Panc1 (cell line): ENCODE data around the gene KRTAP4-12. TPM values are rescaled to one million over a fixed set of nuclear protein-coding genes. Genes with fewer than 3 reads are reported as not detected.

Experiments
- ATAC-seq: fragments of 200-7000 bp; cut with Tn5 transposase; 2 replicates; pipeline ENCODE4 v1.9.1; 2020; ENCODE audit warnings: mild to moderate bottlenecking, moderate library complexity
- BruUV-seq: library from RNA; stranded (reverse); fragments of 400-500 nt; replicated peaks from 2 replicates; lab custom pipeline; 2021; lab: Mats Ljungman, UMichigan
- CTCF ChIA-PET: fragments of 300-600 bp; sonication (Branson Sonifier 250); formaldehyde crosslinking; loops from one replicate; lab custom pipeline; 2022; ENCODE audit warnings: antibody characterized with exemption; lab: Charles Lee
- POLR2A ChIA-PET: fragments of 300-600 bp; sonication (Branson Sonifier 250); formaldehyde crosslinking; loops from one replicate; lab custom pipeline; 2022; ENCODE audit warnings: antibody characterized with exemption; lab: Charles Lee
- DNase-seq: peaks from one replicate; pipeline ENCODE4 v3.0.0-alpha.2; 2010; ENCODE audit warnings: low read depth, low spot score
- H3K27ac ChIP-seq: 2 replicates; pipeline ENCODE4 v1.5.1; 2011; ENCODE audit warnings: mild to moderate bottlenecking, low read length, inconsistent platforms
- H3K27me3 ChIP-seq: fragments of 200-500 bp; sonication (Bioruptor generic); 2 replicates; pipeline ENCODE4 v1.6.0; 2014; ENCODE audit warnings: low read length, inconsistent platforms; ENCODE audit not compliant: control insufficient read depth, insufficient read depth
- H3K36me3 ChIP-seq: fragments of 200-500 bp; sonication (Bioruptor generic); 2 replicates; pipeline ENCODE4 v1.5.1; 2014; ENCODE audit warnings: inconsistent platforms, mild to moderate bottlenecking, low read length, moderate library complexity; ENCODE audit not compliant: control insufficient read depth, insufficient read depth
- H3K4me1 ChIP-seq: 2 replicates; pipeline ENCODE4 v1.5.1; 2011; ENCODE audit warnings: inconsistent platforms, mild to moderate bottlenecking, low read length, moderate library complexity; ENCODE audit not compliant: control insufficient read depth, insufficient read depth
- H3K4me3 ChIP-seq, 2 experiments: 2 replicates each; pipeline ENCODE4 v1.5.1; 2011 to 2012; ENCODE audit warnings: low read depth in 2 of 2, low read length in 2 of 2, mild to moderate bottlenecking in 2 of 2, inconsistent platforms in 1 of 2, moderate library complexity in 1 of 2
- H3K9me3 ChIP-seq: fragments of 200-500 bp; sonication (Bioruptor generic); 2 replicates; pipeline ENCODE4 v1.5.1; 2014; ENCODE audit warnings: low read depth, mild to moderate bottlenecking, inconsistent platforms, low read length, moderate library complexity; ENCODE audit not compliant: control insufficient read depth, insufficient read depth
- POLR2AphosphoS5 ChIP-seq: IDR thresholded peaks from 2 replicates; pipeline ENCODE4 v1.6.1; 2012; ENCODE audit warnings: mild to moderate bottlenecking, low read depth, low read length, moderate library complexity
- SIN3A ChIP-seq: IDR thresholded peaks from 2 replicates; pipeline ENCODE4 v1.6.1; 2012; ENCODE audit warnings: low read depth, mild to moderate bottlenecking, low read length, moderate library complexity, borderline replicate concordance; ENCODE audit not compliant: insufficient read depth
- TCF7L2 ChIP-seq: IDR thresholded peaks from 2 replicates; pipeline ENCODE4 v1.6.1; 2011; ENCODE audit warnings: mild to moderate bottlenecking, low read depth, low read length, inconsistent platforms
- in situ Hi-C: cut with HindIII; loops from 2 replicates; pipeline ENCODE4 v1.10.0; 2016; ENCODE audit warnings: low sequenced_read_pairs, low pct_unique_long_range_greater_than_20kb
- intact Hi-C: fragments of 100-400 bp; cut with micrococcal nuclease; formaldehyde crosslinking; loops from one replicate; pipeline ENCODE4 v1.10.0; 2022; ENCODE audit not compliant: unreplicated experiment
- total RNA-seq: library from RNA; stranded (reverse); gene quantifications from one replicate; pipeline ENCODE4 v1.2.1, GENCODE V29; 2021; ENCODE audit not compliant: unreplicated experiment
- TF ChIP-seq, protein P1 (sequence below): fragments of 450-650 bp; IDR thresholded peaks from 2 replicates; pipeline ENCODE4 v1.5.1; 2017; ENCODE audit warnings: mild to moderate bottlenecking
- TF ChIP-seq, protein P2 (sequence below), 2 experiments: IDR thresholded peaks; 2 replicates each; pipeline ENCODE4 v1.6.1; 2011 to 2012; ENCODE audit warnings: low read depth in 2 of 2, control low read depth in 1 of 2, low read length in 1 of 2, mild to moderate bottlenecking in 1 of 2, moderate library complexity in 1 of 2; ENCODE audit not compliant: insufficient read depth in 1 of 2

Gene KRTAP4-12
- total RNA-seq, 1 experiment from 2014 or later, result not detected

DNA sequence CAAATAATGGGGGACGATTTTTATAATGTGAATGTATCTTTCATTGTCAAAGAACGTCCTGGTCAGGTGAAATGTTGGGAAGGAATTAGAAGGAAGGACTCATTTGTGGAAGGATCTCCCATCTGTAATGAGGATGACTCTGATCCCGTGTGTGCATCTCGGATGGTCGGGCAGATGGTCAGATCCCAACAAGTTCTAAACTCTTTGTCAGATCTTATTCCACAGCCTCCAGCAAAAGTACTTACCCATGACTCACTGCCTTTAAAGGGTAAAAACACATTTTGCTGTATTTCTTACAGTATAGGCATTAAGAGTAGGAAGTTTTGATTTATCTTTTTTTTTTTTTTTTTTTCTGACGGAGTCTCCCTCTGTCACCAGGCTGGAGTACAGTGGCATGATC, 25.5 kb downstream of the KRTAP4-12 start:
- H3K4me1 ChIP-seq, result no peaks in the 10 kb centered on the region
- POLR2A ChIA-PET, result interaction anchor here (0.7 kb wide), 1 partner anchor 42 kb away, joined by 3 read pairs; the partner anchor contains the start of gene KRTAP4-6
- no peak overlapping the region for H3K27ac ChIP-seq
- ATAC-seq (no peak), DNase-seq (no peak)
- no peaks in the 10 kb centered on the region for H3K36me3 ChIP-seq
- H3K9me3 ChIP-seq, result no peaks in the 10 kb centered on the region
- intact Hi-C loops (no loop called here), in situ Hi-C loops (no loop called here)
- no TSS peak for BruUV-seq
- H3K27me3 ChIP-seq, result no peaks in the 10 kb centered on the region
- H3K4me3 ChIP-seq, result no peak overlapping the region
- CTCF ChIA-PET, result no interaction called here
- TF ChIP-seq, protein P1, sequence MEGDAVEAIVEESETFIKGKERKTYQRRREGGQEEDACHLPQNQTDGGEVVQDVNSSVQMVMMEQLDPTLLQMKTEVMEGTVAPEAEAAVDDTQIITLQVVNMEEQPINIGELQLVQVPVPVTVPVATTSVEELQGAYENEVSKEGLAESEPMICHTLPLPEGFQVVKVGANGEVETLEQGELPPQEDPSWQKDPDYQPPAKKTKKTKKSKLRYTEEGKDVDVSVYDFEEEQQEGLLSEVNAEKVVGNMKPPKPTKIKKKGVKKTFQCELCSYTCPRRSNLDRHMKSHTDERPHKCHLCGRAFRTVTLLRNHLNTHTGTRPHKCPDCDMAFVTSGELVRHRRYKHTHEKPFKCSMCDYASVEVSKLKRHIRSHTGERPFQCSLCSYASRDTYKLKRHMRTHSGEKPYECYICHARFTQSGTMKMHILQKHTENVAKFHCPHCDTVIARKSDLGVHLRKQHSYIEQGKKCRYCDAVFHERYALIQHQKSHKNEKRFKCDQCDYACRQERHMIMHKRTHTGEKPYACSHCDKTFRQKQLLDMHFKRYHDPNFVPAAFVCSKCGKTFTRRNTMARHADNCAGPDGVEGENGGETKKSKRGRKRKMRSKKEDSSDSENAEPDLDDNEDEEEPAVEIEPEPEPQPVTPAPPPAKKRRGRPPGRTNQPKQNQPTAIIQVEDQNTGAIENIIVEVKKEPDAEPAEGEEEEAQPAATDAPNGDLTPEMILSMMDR, result no peak
- TF ChIP-seq, protein P2, sequence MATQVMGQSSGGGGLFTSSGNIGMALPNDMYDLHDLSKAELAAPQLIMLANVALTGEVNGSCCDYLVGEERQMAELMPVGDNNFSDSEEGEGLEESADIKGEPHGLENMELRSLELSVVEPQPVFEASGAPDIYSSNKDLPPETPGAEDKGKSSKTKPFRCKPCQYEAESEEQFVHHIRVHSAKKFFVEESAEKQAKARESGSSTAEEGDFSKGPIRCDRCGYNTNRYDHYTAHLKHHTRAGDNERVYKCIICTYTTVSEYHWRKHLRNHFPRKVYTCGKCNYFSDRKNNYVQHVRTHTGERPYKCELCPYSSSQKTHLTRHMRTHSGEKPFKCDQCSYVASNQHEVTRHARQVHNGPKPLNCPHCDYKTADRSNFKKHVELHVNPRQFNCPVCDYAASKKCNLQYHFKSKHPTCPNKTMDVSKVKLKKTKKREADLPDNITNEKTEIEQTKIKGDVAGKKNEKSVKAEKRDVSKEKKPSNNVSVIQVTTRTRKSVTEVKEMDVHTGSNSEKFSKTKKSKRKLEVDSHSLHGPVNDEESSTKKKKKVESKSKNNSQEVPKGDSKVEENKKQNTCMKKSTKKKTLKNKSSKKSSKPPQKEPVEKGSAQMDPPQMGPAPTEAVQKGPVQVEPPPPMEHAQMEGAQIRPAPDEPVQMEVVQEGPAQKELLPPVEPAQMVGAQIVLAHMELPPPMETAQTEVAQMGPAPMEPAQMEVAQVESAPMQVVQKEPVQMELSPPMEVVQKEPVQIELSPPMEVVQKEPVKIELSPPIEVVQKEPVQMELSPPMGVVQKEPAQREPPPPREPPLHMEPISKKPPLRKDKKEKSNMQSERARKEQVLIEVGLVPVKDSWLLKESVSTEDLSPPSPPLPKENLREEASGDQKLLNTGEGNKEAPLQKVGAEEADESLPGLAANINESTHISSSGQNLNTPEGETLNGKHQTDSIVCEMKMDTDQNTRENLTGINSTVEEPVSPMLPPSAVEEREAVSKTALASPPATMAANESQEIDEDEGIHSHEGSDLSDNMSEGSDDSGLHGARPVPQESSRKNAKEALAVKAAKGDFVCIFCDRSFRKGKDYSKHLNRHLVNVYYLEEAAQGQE (IDR thresholded peaks at IDR 0.05; ENCODE audit: insufficient read depth in 1 of 2, low read depth in 2 of 2, low read length in 1 of 2), result no peak
- TF ChIP-seq SIN3A, result no peak
- no peak for TF ChIP-seq POLR2AphosphoS5
- TF ChIP-seq TCF7L2, result no peak

DNA sequence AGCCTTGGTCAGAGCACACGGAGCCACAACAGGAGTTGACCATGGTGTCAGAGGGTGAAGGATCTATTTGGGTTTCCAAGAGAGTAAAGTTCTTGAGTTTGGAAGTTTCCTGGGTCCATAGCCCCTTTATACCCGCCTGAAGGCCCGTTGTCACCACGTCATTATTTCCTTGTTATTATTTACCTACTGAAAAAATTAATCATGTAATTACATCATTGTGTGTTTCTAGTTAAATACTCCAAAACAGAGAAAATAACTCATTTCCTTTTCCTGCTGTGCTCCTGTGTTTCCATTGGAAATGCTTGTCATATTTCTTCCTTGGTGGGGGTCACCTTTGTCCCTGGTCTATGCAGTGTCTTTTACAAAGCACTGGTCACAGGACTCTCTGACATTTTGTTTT, 25.9 kb downstream of the KRTAP4-12 start, which contains the start of gene KRTAP4-8:
KRTAP4-8 (minus strand) TSS at position 101 of the 400 bp plus-strand sequence; CDS start at position 43, 58 bp downstream.
- ChIA-PET POLR2A (no interaction called here), CTCF (no interaction called here)
- intact Hi-C loops (no loop called here), in situ Hi-C loops (no loop called here)
- Histone ChIP-seq H3K27ac (no peak within 1 kb of the TSS), H3K36me3 (no peaks in the 10 kb centered on the region), H3K4me3 (no peak within 1 kb of the TSS), H3K9me3 (no peaks in the 10 kb centered on the region), H3K27me3 (no peaks in the 10 kb centered on the region), H3K4me1 (no peaks in the 10 kb centered on the region)
- no TSS peak for BruUV-seq
- no peak for TF ChIP-seq POLR2AphosphoS5
- TF ChIP-seq, protein P1, result no peak
- TF ChIP-seq, protein P2 (IDR thresholded peaks at IDR 0.05; ENCODE audit: insufficient read depth in 1 of 2, low read depth in 2 of 2, low read length in 1 of 2), result no peak
- TF ChIP-seq TCF7L2, result no peak
- TF ChIP-seq SIN3A, result no peak
- ATAC-seq, result no peak
- no peak for DNase-seq
